ENCODE data around the gene ACSF3. TPM values are rescaled to one million over a fixed set of nuclear protein-coding genes. Genes with fewer than 3 reads are reported as not detected.
"Not testable (repeated sequence)": the region's sequence is repeated elsewhere in the genome, so short reads cannot be mapped to it uniquely, and the experiment has no call there.

ACSF3 gene
- total RNA-seq, 1 donor from 2014 or later = 32.2 TPM

GRCh38 chr16:89174055-89174827 lies 80.6 kb downstream of the ACSF3 start:
- DNase-seq (ENCODE audit: low read depth, low spot score) = no peak

GRCh38 chr16:89174877-89175276 lies 81.2 kb downstream of the ACSF3 start:
- no peak for DNase-seq (ENCODE audit: low read depth, low spot score)

- no peak for DNase-seq (ENCODE audit: low read depth, low spot score)
Measured at GRCh38 chr16:89175280-89176146, 81.9 kb downstream of the ACSF3 start.

- no peak for DNase-seq (ENCODE audit: low read depth, low spot score)
Measured at GRCh38 chr16:89176147-89176690, 82.6 kb downstream of the ACSF3 start.

GRCh38 chr16:89176717-89177116 lies 83.1 kb downstream of the ACSF3 start:
- DNase-seq (ENCODE audit: low read depth, low spot score) = no peak

- DNase-seq (ENCODE audit: low read depth, low spot score) = no peak
Measured at GRCh38 chr16:89177501-89177900, 83.8 kb downstream of the ACSF3 start.

- no peak for DNase-seq (ENCODE audit: low read depth, low spot score)
Measured at GRCh38 chr16:89178453-89179147, 84.9 kb downstream of the ACSF3 start.

GRCh38 chr16:89179148-89179484 lies 85.5 kb downstream of the ACSF3 start:
- DNase-seq (ENCODE audit: low read depth, low spot score) = no peak

GRCh38 chr16:89179656-89180315 lies 86.1 kb downstream of the ACSF3 start:
- no peak for DNase-seq (ENCODE audit: low read depth, low spot score)

- DNase-seq (ENCODE audit: low read depth, low spot score) = no peak
Measured at GRCh38 chr16:89183463-89183862, 89.8 kb downstream of the ACSF3 start.

- no peak for DNase-seq (ENCODE audit: low read depth, low spot score)
Measured at GRCh38 chr16:89183975-89184676, 90.5 kb downstream of the ACSF3 start.

GRCh38 chr16:89184677-89184932 lies 91.0 kb downstream of the ACSF3 start:
- DNase-seq (ENCODE audit: low read depth, low spot score) = no peak

GRCh38 chr16:89184933-89185794 lies 91.5 kb downstream of the ACSF3 start:
- no peak for DNase-seq (ENCODE audit: low read depth, low spot score)

GRCh38 chr16:89185887-89186592 lies 92.4 kb downstream of the ACSF3 start:
- DNase-seq (ENCODE audit: low read depth, low spot score) = not testable (repeated sequence)

- not testable (repeated sequence) for DNase-seq (ENCODE audit: low read depth, low spot score)
Measured at GRCh38 chr16:89186593-89187031, 93.0 kb downstream of the ACSF3 start.

GRCh38 chr16:89187032-89187769 lies 93.5 kb downstream of the ACSF3 start:
- DNase-seq (ENCODE audit: low read depth, low spot score) = no peak

- no peak for DNase-seq (ENCODE audit: low read depth, low spot score)
Measured at GRCh38 chr16:89187770-89188392, 94.2 kb downstream of the ACSF3 start.

Data from pulmonary artery endothelial cell (primary cell).